Mesenchymal stem cell (in vitro differentiated cells and primary cell): ENCODE results near the gene FGFRL1.
A peak's percentile ranks its signal among the peaks of the same experiment; 100 is the strongest.

Source experiments
- DNase-seq: peaks from one replicate; pipeline ENCODE4 v3.0.0-alpha.2; 2013
- H2AFZ ChIP-seq: one replicate; pipeline ENCODE4 v1.6.1; 2013; ENCODE audit warnings: low read depth, mild to moderate bottlenecking, control low read depth, inconsistent platforms, low read length, moderate library complexity
- H2AK5ac ChIP-seq: 2 replicates; pipeline ENCODE4 v1.6.1; 2013; ENCODE audit warnings: low read length, moderate library complexity, mild to moderate bottlenecking, inconsistent platforms; ENCODE audit not compliant: severe bottlenecking
- H2BK120ac ChIP-seq: one replicate; pipeline ENCODE4 v1.6.1; 2013; ENCODE audit warnings: low read depth, mild to moderate bottlenecking, inconsistent platforms, low read length, moderate library complexity
- H2BK12ac ChIP-seq, 2 experiments: one replicate each; pipeline ENCODE4 v1.6.1; 2013; ENCODE audit warnings: inconsistent platforms in 2 of 2, low read length in 2 of 2, mild to moderate bottlenecking in 2 of 2, moderate library complexity in 2 of 2, control low read depth in 1 of 2
- H2BK15ac ChIP-seq: one replicate; pipeline ENCODE4 v1.6.1; 2013; ENCODE audit warnings: mild to moderate bottlenecking, low read depth, inconsistent platforms; ENCODE audit not compliant: poor library complexity, severe bottlenecking
- H2BK5ac ChIP-seq: 2 replicates; pipeline ENCODE4 v1.6.1; 2013; ENCODE audit warnings: low read depth, mild to moderate bottlenecking, low read length, control low read depth, inconsistent platforms; ENCODE audit not compliant: poor library complexity, severe bottlenecking
- H3K14ac ChIP-seq, 2 experiments: one replicate each; pipeline ENCODE4 v1.6.1; 2013; ENCODE audit warnings: inconsistent platforms in 2 of 2, low read length in 2 of 2, control low read depth in 1 of 2, mild to moderate bottlenecking in 1 of 2, moderate library complexity in 1 of 2
- H3K18ac ChIP-seq, 2 experiments: one replicate each; pipeline ENCODE4 v1.6.1; 2013; ENCODE audit warnings: inconsistent platforms in 2 of 2, low read length in 2 of 2, control low read depth in 1 of 2, low read depth in 1 of 2, mild to moderate bottlenecking in 1 of 2
- H3K23ac ChIP-seq, 2 experiments: one replicate each; pipeline ENCODE4 v1.6.1; 2013; ENCODE audit warnings: inconsistent platforms in 2 of 2, low read length in 2 of 2, mild to moderate bottlenecking in 2 of 2, moderate library complexity in 2 of 2, control low read depth in 1 of 2
- H3K27ac ChIP-seq: 2 replicates; pipeline ENCODE4 v1.5.1; 2013; ENCODE audit warnings: mild to moderate bottlenecking, moderate library complexity, low read length, control low read depth, inconsistent platforms; ENCODE audit not compliant: poor library complexity, severe bottlenecking
- H3K27me3 ChIP-seq, 2 experiments: 2 replicates each; pipeline versions ENCODE4 v1.6.1 to v1.7.0; 2013; ENCODE audit warnings: low read length in 2 of 2, mild to moderate bottlenecking in 2 of 2, moderate library complexity in 2 of 2, control low read depth in 1 of 2, inconsistent platforms in 1 of 2; ENCODE audit not compliant: control insufficient read depth in 1 of 2, insufficient read depth in 1 of 2
- H3K36me3 ChIP-seq, 2 experiments: 2 replicates each; pipeline versions ENCODE4 v1.6.1 to v1.7.0; 2013; ENCODE audit warnings: low read length in 2 of 2, control low read depth in 1 of 2, inconsistent platforms in 1 of 2, low read depth in 1 of 2, mild to moderate bottlenecking in 1 of 2; ENCODE audit not compliant: insufficient read depth in 2 of 2, control insufficient read depth in 1 of 2
- H3K4ac ChIP-seq, 2 experiments: one replicate each; pipeline ENCODE4 v1.6.1; 2013; ENCODE audit warnings: inconsistent platforms in 2 of 2, low read length in 2 of 2, mild to moderate bottlenecking in 2 of 2, moderate library complexity in 2 of 2, control low read depth in 1 of 2, low read depth in 1 of 2
- H3K4me1 ChIP-seq: 2 replicates; pipeline ENCODE4 v1.6.1; 2013; ENCODE audit warnings: low read depth, low read length, control low read depth; ENCODE audit not compliant: control insufficient read depth, insufficient read depth
- H3K4me2 ChIP-seq: 2 replicates; pipeline ENCODE4 v1.6.1; 2013; ENCODE audit warnings: low read length, mild to moderate bottlenecking, inconsistent platforms; ENCODE audit not compliant: poor library complexity, severe bottlenecking
- H3K4me3 ChIP-seq, 2 experiments: 2 replicates each; pipeline versions ENCODE4 v1.5.1 to v1.7.0; 2013; ENCODE audit warnings: low read length in 2 of 2, mild to moderate bottlenecking in 2 of 2, control low read depth in 1 of 2, low read depth in 1 of 2; ENCODE audit not compliant: insufficient read depth in 1 of 2
- H3K79me1 ChIP-seq: replicated peaks from 2 replicates; pipeline ENCODE4 v1.6.1; 2013; ENCODE audit warnings: mild to moderate bottlenecking, control low read depth, low read length, inconsistent platforms; ENCODE audit not compliant: poor library complexity, severe bottlenecking
- H3K9ac ChIP-seq: 2 replicates; pipeline ENCODE4 v1.7.0; 2013; ENCODE audit warnings: mild to moderate bottlenecking, low read length, moderate library complexity
- H3K9me3 ChIP-seq: 2 replicates; pipeline ENCODE4 v1.7.0; 2013; ENCODE audit warnings: mild to moderate bottlenecking, low read length; ENCODE audit not compliant: control insufficient read depth
- H4K8ac ChIP-seq: one replicate; pipeline ENCODE4 v1.6.1; 2013; ENCODE audit warnings: inconsistent platforms, mild to moderate bottlenecking, low read length, moderate library complexity
- H4K91ac ChIP-seq: one replicate; pipeline ENCODE4 v1.6.1; 2013; ENCODE audit warnings: mild to moderate bottlenecking, low read length, inconsistent platforms
- WGBS: methylation state at CpG from one replicate; pipeline ENCODE4 v1.1.7; 2013; ENCODE audit warnings: mixed read lengths; 5-methylcytosine and 5-hydroxymethylcytosine counted together

FGFRL1 gene

DNA sequence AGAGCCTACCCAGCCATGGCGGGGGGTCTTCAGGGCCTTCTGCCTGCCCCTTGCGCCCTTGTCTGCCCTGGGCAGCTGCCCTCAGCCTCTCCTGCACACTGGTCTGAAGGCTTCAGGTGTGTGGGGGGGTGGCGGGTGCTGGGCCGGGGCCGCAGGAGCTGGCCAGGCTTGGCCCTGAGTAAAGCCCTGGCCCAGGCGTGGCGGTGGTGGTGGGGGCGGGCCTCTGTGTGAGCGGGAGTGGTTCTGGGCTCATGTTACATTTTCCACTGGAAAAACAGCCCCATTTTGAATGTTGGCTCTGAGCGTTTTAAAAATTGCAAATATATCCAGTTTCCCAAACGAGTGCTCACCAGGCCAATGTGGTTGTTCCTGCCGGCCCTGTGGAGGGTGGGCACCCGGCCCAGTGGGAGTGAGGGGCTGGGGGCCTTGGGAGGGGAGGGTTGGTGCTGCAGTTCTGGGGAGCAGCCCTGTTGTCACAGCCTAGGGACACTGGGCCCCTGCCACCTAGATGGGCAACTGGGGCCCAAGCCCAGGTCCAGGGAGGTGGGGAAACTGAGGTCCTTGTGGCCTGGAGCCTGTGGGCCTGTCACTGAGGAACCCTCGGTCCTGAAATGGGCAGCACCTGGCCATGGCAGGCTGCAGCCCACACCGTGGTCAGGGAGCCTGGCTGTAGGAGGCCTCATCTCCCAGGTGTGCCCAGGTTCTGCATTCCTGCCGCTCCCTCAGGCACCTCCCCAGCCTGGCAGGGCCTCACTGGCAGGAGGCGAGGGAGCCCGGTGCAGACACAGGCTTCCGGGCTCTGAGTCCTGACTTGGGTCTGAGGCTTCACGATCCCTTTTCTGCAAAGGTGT lies 28.3 kb downstream of the FGFRL1 start:
- 77% methylated on average over 17 of the region's 20 CpGs for WGBS
- DNase-seq: peak; percentile 56
- Histone ChIP-seq H2BK12ac (peak overlapping the region; percentile 73 to 76), H3K4me1 (peaks cover 73% of the 10 kb centered on the region), H3K4ac (peak overlapping the region; percentile 44 to 79), H3K23ac (no peak overlapping the region), H3K9me3 (no peaks in the 10 kb centered on the region), H3K36me3 (peaks cover 0 to 7% of the 10 kb centered on the region in 2 experiments), H3K27ac (peak overlapping the region; percentile 51), H2BK15ac (peak overlapping the region; percentile 80), H4K91ac (peak overlapping the region; percentile 92), H3K9ac (peak overlapping the region; percentile 51), H2AK5ac (peak overlapping the region; percentile 84), H3K18ac (peak overlapping the region; percentile 77 to 81), H3K27me3 (no peaks in the 10 kb centered on the region), H4K8ac (peak overlapping the region; percentile 91), H2AFZ (no peak overlapping the region), H3K14ac (no peak overlapping the region), H3K79me1 (no peaks in the 10 kb centered on the region), H3K4me2 (no peak overlapping the region), H2BK120ac (peak overlapping the region; percentile 78), H3K4me3 (no peak overlapping the region), H2BK5ac (no peak overlapping the region)

- Histone ChIP-seq H3K4me1 (peaks cover 79% of the 10 kb centered on the region), H4K91ac (peak overlapping the region; percentile 92), H3K4me3 (no peak overlapping the region), H2AFZ (no peak overlapping the region), H3K79me1 (no peaks in the 10 kb centered on the region), H4K8ac (no peak overlapping the region), H3K36me3 (peaks cover 0 to 3% of the 10 kb centered on the region in 2 experiments), H2BK12ac (peak overlapping the region in 1 of 2 experiments; percentile 27), H3K9ac (peak overlapping the region; percentile 54), H3K18ac (peak overlapping the region in 1 of 2 experiments; percentile 46), H3K27me3 (no peaks in the 10 kb centered on the region), H3K23ac (no peak overlapping the region), H2BK15ac (no peak overlapping the region), H2BK120ac (no peak overlapping the region), H2AK5ac (peak overlapping the region; percentile 72), H3K4me2 (peak overlapping the region; percentile 37), H3K27ac (peak overlapping the region; percentile 21), H3K9me3 (no peaks in the 10 kb centered on the region), H3K4ac (peak overlapping the region in 1 of 2 experiments; percentile 12), H2BK5ac (no peak overlapping the region), H3K14ac (no peak overlapping the region)
- 95% methylated on average over 21 of the region's 21 CpGs for WGBS
- DNase-seq: no peak
Observed at GRCh38 chr4:1040344-1041146, 29.1 kb downstream of the FGFRL1 start.

- peak overlapping the region; percentile 91 for H3K27ac ChIP-seq
- peak overlapping the region; percentile 54 for H3K9ac ChIP-seq
- no peak overlapping the region for H3K4ac ChIP-seq
- DNase-seq: peak; percentile 26
- H4K91ac ChIP-seq: peak overlapping the region; percentile 65
- H3K18ac ChIP-seq: peak overlapping the region; percentile 51 to 53
- peaks cover 79% of the 10 kb centered on the region for H3K4me1 ChIP-seq
- no peaks in the 10 kb centered on the region for H3K9me3 ChIP-seq
- peaks cover 0 to 3% of the 10 kb centered on the region in 2 experiments for H3K36me3 ChIP-seq
- no peak overlapping the region for H2AFZ ChIP-seq
- peak overlapping the region; percentile 75 for H2BK5ac ChIP-seq
- H2AK5ac ChIP-seq: peak overlapping the region; percentile 72
- no peak overlapping the region for H3K14ac ChIP-seq
- peak overlapping the region in 1 of 2 experiments; percentile 25 for H3K4me3 ChIP-seq
- H2BK120ac ChIP-seq: peak overlapping the region; percentile 76
- WGBS: 69% methylated on average over 33 of the region's 36 CpGs
- no peak overlapping the region for H2BK15ac ChIP-seq
- H3K4me2 ChIP-seq: peak overlapping the region; percentile 37
- H3K79me1 ChIP-seq: no peaks in the 10 kb centered on the region
- no peaks in the 10 kb centered on the region for H3K27me3 ChIP-seq
- no peak overlapping the region for H3K23ac ChIP-seq
- H2BK12ac ChIP-seq: peak overlapping the region; percentile 27 to 29
- peak overlapping the region; percentile 42 for H4K8ac ChIP-seq
Observed at GRCh38 chr4:1041147-1041935, 29.9 kb downstream of the FGFRL1 start.
